Dendritic cell treated with granulocyte-macrophage colony-stimulating factor and Interleukin-4, amounts not matched to agents 40 ng/mL and 50 ng/mL, for 4 days (primary cell): Measurements from ENCODE around the gene CFLAR.
A peak's percentile ranks its signal among the peaks of the same experiment; 100 is the strongest.
"Not testable (repeated sequence)": the region's sequence is repeated elsewhere in the genome, so short reads cannot be mapped to it uniquely, and the experiment has no call there.

Source experiments
- H3K27ac Mint-ChIP-seq: one replicate; pipeline ENCODE4 v1.8.0; 2022; ENCODE audit warnings: mild to moderate bottlenecking, mixed read lengths
- H3K27me3 Mint-ChIP-seq: one replicate; pipeline ENCODE4 v1.8.0; 2022; ENCODE audit warnings: mild to moderate bottlenecking, mixed read lengths
- H3K36me3 Mint-ChIP-seq: one replicate; pipeline ENCODE4 v1.8.0; 2022; ENCODE audit warnings: low read depth, mixed read lengths
- H3K4me1 Mint-ChIP-seq: one replicate; pipeline ENCODE4 v1.8.0; 2022; ENCODE audit warnings: low read depth, mixed read lengths
- H3K4me3 Mint-ChIP-seq: one replicate; pipeline ENCODE4 v1.8.0; 2022; ENCODE audit warnings: mild to moderate bottlenecking, moderate library complexity, mixed read lengths
- H3K9me3 Mint-ChIP-seq: one replicate; pipeline ENCODE4 v1.8.0; 2022; ENCODE audit warnings: mixed read lengths
- intact Hi-C: fragments of 100-400 bp; cut with micrococcal nuclease; formaldehyde crosslinking; loops from one replicate; pipeline ENCODE4 v1.15.0; 2022

Gene CFLAR

DNA sequence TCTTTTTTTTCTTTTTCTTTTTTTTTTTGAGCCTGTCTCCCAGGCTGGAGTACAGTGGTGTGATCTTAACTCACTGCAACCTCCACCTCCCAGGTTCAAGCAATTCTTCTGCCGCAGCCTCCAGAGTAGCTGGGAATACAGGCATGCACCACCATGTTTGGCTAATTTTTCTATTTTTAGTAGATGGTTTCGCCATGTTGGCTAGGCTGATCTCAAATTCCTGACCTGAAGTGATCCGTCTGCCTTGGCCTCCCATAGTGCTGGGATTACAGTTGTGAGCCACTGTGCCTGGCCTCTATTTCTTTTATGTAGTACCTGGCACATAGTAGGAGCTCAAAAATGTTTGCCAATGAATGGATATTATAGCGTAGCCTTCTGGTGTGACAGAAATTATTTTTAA lies 6.8 kb upstream of the CFLAR start:
- Mint-ChIP-seq H3K27me3 (no peaks in the 10 kb centered on the region), H3K9me3 (no peaks in the 10 kb centered on the region), H3K4me1 (peaks cover 13% of the 10 kb centered on the region), H3K27ac (no peak overlapping the region), H3K36me3 (peaks cover 18% of the 10 kb centered on the region), H3K4me3 (no peak overlapping the region)
- intact Hi-C loops, result no loop called here

DNA sequence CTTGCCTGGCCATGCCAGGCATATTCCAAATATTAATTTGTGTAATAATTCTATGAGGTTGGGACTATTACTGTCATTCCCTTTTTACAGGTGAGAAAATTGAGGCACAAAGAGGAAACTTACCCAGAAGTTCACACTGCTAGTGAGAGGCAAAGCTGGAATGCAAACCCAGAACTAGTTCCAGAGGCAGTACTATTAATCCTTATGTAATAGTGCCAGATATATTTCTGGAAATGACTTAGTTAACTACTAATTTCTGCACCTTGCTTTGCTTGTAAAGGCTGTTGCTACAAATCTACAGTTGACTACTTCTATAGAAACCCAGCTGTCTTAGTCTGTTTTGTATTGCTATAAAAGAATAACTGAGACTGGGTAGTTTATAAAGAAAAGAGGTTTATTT lies 5.3 kb upstream of the CFLAR start:
- intact Hi-C loops, result no loop called here
- no peak overlapping the region for H3K27ac Mint-ChIP-seq
- H3K4me3 Mint-ChIP-seq, result no peak overlapping the region
- peaks cover 27% of the 10 kb centered on the region for H3K4me1 Mint-ChIP-seq
- H3K27me3 Mint-ChIP-seq, result no peaks in the 10 kb centered on the region
- H3K9me3 Mint-ChIP-seq, result no peaks in the 10 kb centered on the region
- peaks cover 5% of the 10 kb centered on the region for H3K36me3 Mint-ChIP-seq

DNA sequence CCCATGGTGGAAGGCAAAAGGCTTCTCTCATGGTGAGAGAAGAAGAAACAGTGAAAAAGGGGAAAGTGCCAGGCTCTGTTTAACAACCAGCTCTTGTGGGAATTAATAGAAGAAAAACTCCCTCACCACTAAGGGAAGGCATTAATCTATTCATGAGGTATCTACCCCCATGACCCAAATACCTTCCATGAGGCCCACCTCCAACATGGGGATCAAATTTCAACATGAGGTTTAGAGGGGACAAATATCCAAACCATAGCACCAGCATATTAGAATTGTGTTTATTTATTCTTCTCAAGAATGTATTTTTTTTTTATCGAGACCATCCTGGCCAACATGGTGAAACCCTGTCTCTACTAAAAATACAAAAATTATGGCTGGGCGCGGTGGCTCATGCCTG lies 4.9 kb upstream of the CFLAR start:
- Mint-ChIP-seq H3K4me1 (peaks cover 29% of the 10 kb centered on the region), H3K27me3 (no peaks in the 10 kb centered on the region), H3K36me3 (peaks cover 6% of the 10 kb centered on the region), H3K4me3 (no peak overlapping the region), H3K27ac (no peak overlapping the region), H3K9me3 (no peaks in the 10 kb centered on the region)
- intact Hi-C loops, result no loop called here

DNA sequence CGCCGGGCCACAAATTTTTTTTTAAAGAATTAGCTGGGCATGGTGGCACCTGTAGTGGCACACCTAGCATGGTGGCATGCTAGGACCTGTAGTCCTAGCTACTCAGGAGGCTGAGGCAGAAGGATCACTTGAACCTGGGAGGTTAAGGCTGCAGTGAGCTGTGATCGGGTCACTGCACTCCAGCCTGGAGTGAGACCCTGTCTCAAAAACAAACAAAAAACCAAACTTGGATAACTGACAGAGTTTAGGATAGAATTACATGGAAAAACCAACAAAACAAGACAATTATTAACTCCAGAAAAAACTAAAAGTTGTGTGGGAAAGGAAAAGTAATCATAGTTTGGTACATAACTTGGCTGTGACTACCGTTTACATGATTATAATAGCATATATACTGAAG lies 1.6 kb upstream of the CFLAR start:
- intact Hi-C loops, result no loop called here
- Mint-ChIP-seq H3K4me1 (peaks cover 34% of the 10 kb centered on the region), H3K9me3 (no peaks in the 10 kb centered on the region), H3K36me3 (peaks cover 36% of the 10 kb centered on the region), H3K27ac (peak overlapping the region; percentile 98), H3K27me3 (no peaks in the 10 kb centered on the region), H3K4me3 (peak overlapping the region; percentile 99)

DNA sequence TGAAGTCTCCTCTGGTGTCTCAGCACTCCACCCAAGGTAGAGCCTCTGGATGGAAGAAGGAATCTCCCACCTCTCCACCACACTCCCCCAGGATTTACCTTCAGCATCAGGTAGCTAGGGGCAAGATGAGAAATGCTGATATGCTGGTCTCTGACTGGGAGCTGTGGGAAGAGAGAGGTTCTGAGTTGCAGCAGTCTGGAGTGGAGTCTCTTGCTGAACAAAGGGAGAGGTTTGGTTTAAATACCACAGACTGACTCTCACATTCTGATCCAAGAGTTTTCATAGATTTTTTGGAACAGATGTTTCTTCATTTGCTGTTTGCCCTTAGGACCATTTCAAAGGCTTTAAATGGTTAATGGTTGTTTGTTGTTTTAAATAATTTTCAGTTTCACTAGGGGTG lies 1.1 kb upstream of the CFLAR start:
- no peaks in the 10 kb centered on the region for H3K9me3 Mint-ChIP-seq
- peak overlapping the region; percentile 98 for H3K27ac Mint-ChIP-seq
- H3K4me3 Mint-ChIP-seq, result peak overlapping the region; percentile 99
- H3K36me3 Mint-ChIP-seq, result peaks cover 41% of the 10 kb centered on the region
- peaks cover 34% of the 10 kb centered on the region for H3K4me1 Mint-ChIP-seq
- intact Hi-C loops, result loop anchor here (5.0 kb wide), 2 partner anchors 43 to 62 kb away; partner anchors contain the start of genes HYCC2 and NDUFB3
- H3K27me3 Mint-ChIP-seq, result no peaks in the 10 kb centered on the region

DNA sequence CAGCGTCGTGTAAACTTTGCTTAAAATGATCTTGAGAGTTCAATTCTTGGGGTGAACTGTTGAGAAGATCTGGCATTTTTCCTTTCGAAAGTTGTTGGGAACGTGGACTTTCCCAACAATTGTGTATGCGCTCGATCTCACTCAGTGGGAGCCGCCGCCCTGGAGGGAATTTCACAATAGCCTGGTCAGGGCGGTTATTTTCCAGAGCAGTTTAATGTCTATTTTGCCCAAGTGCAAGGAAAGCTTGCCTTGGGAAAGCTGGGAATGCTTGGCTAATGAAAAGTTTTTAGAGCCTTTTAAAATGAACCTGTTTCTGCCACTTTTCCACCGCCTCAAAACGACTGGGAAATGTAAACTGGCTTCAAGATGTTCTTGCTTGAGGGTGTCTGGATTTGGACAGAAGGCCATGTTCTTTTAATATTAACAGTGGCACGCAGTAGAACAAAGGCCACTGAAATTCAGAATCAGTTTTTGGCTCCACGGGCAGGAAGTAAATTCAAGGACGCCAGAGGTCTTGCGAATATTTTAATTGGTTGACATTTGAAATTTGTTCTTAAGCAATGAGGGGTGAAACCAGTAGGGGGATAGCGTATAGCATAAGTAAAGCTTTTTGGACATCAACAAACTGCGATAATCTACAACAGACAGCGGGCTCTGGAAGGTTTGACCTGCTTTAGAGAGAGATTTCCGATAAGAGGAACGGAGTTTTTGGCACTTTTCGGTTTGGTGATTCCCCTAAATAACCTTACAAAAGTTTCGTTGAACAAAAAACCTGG lies 1.2 kb downstream of the CFLAR start:
- peak overlapping the region; percentile 99 for H3K4me3 Mint-ChIP-seq
- intact Hi-C loops, result loop anchor here (1.0 to 5.0 kb wide), 4 partner anchors 14 to 60 kb away; partner anchors contain the start of genes HYCC2 and NDUFB3
- H3K27ac Mint-ChIP-seq, result peak overlapping the region; percentile 98
- H3K9me3 Mint-ChIP-seq, result no peaks in the 10 kb centered on the region
- no peaks in the 10 kb centered on the region for H3K27me3 Mint-ChIP-seq
- H3K4me1 Mint-ChIP-seq, result peaks cover 39% of the 10 kb centered on the region
- peaks cover 55% of the 10 kb centered on the region for H3K36me3 Mint-ChIP-seq

DNA sequence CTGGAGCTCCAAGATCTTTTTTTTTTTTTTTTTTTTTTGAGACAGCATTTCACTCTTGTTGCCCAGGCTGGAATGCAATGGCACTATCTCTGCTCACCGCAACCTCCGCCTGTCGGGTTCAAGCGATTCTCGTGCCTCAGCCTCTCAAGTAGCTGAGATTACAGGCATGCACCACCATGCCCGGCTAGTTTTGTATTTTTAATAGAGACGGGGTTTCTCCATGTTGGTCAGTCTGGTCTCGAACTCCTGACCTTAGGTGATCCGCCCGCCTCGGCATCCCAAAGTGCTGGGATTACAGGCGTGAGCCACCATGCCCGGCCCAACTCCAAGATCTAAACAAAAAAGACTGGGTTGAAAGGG lies 1.8 kb downstream of the CFLAR start:
- peak overlapping the region; percentile 98 for H3K27ac Mint-ChIP-seq
- H3K27me3 Mint-ChIP-seq, H3K9me3 Mint-ChIP-seq: not testable (repeated sequence)
- peak overlapping the region; percentile 99 for H3K4me3 Mint-ChIP-seq
- intact Hi-C loops, result loop anchor here (1.0 to 5.0 kb wide), 4 partner anchors 13 to 60 kb away; partner anchors contain the start of genes HYCC2 and NDUFB3
- H3K36me3 Mint-ChIP-seq, result peaks cover 61% of the 10 kb centered on the region
- peaks cover 44% of the 10 kb centered on the region for H3K4me1 Mint-ChIP-seq

DNA sequence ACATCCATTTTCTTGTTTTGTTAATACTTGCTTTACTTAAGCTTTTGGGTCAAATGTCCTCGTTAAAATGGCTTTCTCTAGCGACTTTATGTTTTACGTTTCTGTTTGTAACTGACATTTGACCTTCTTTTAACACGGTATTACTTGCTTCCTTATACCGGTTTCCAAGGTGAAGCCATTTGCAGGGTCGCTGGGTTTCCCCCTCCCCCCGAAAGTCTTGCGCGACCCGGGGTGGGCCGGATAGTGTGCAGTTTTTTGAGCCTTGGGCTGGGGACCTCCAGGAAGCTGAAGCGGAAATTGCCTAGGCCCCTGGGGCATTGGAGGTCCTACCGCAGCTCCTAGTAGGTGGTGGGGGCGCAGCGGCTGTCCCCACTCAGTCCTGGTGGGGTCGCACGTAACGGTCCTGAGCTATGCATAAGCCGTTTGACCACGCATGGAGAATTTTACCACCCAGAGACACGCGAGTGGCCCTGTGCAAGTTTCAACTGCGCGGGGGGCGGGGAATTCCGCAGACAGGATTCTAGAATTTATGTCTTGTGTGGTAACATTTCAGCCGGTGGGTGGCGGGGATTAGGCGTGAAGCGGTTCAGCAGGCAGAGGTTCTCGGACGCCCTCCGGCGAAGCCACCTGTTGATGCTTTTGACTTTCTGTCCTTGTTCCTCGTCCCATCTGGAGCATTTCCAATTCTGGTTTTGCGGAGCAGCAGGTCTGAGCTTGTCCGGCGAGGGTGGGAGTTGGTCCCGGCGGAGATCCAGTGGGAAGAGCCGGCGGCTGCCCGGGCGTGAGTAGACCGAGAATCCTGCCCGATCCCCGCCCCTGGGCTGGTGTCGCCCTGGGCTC lies 2.4 kb downstream of the CFLAR start:
- H3K27ac Mint-ChIP-seq, result peak overlapping the region; percentile 98
- peaks cover 43% of the 10 kb centered on the region for H3K4me1 Mint-ChIP-seq
- intact Hi-C loops, result loop anchor here (5.0 kb wide), 2 partner anchors 46 to 59 kb away; partner anchors contain the start of genes HYCC2 and NDUFB3
- H3K4me3 Mint-ChIP-seq, result peak overlapping the region; percentile 99
- no peaks in the 10 kb centered on the region for H3K27me3 Mint-ChIP-seq
- H3K9me3 Mint-ChIP-seq, result no peaks in the 10 kb centered on the region
- peaks cover 67% of the 10 kb centered on the region for H3K36me3 Mint-ChIP-seq

DNA sequence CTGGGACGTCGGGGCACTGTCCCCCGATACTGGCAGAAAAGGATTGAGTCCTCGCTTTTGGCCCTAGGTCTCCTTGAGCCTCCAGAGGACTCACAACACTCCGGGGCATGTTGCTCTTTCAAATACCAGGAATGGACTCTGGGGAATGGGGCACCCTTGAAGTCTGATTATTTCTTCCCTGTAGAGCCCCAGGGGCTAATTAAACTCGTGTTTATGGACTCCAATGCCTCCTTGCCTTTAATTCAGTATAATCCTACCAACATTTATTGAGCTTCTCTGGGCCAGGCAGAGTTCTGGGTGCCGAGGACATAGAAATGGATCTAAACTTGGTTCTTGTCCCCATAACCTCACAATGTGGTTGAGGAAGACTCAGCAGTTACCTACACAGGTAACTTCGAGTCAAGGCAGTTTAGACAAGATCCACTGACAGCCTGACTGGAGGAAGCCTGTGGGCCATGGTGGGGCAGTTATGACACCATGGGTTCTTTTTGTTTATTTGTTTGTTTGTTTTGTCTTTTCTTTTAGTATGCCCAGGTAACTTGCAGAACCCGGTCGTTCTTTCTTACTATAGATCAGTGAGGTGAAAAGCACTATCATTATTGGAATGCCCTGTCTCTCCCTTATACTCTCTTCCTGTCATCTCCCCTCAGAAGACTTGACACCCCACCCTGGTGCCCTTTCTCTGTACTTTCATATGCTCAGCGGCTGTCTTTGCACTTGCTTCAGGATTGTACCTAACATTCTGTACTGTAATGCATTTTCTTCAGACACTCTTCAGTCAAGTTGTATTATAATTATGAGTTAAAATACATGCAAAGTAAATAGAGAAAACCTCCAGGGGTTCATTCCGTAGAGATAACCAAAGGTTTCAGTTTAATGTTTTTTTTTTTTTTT lies 3.2 kb downstream of the CFLAR start:
- H3K36me3 Mint-ChIP-seq, result peaks cover 76% of the 10 kb centered on the region
- peaks cover 45% of the 10 kb centered on the region for H3K4me1 Mint-ChIP-seq
- intact Hi-C loops, result loop anchor here (5.0 kb wide), 2 partner anchors 47 to 58 kb away; partner anchors contain the start of genes HYCC2 and NDUFB3
- H3K27me3 Mint-ChIP-seq, result no peaks in the 10 kb centered on the region
- H3K4me3 Mint-ChIP-seq, result peak overlapping the region; percentile 99
- H3K27ac Mint-ChIP-seq, result peak overlapping the region; percentile 98
- no peaks in the 10 kb centered on the region for H3K9me3 Mint-ChIP-seq

DNA sequence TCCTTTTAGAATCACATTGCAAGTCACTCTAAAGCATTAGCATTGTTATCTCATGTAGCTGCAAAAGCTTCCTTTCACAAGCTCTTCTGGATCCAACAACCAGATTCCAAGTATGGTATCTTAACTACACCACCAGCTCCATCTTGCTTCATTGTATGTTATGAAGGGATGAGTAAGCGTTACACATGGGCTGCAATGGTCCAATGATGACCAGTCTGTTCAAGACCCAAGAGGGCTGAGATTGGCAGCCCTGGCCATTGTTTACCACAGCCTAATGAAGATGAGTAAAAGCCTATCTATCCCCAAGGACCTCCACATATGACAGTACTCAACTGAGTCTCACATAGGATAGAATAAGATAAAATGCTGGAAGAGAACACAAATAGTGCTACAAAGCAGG lies 6.3 kb downstream of the CFLAR start:
- Mint-ChIP-seq H3K4me1 (peaks cover 54% of the 10 kb centered on the region), H3K27me3 (no peaks in the 10 kb centered on the region), H3K36me3 (peaks cover 71% of the 10 kb centered on the region), H3K4me3 (peak overlapping the region; percentile 60), H3K27ac (peak overlapping the region; percentile 7), H3K9me3 (no peaks in the 10 kb centered on the region)
- intact Hi-C loops, result no loop called here

DNA sequence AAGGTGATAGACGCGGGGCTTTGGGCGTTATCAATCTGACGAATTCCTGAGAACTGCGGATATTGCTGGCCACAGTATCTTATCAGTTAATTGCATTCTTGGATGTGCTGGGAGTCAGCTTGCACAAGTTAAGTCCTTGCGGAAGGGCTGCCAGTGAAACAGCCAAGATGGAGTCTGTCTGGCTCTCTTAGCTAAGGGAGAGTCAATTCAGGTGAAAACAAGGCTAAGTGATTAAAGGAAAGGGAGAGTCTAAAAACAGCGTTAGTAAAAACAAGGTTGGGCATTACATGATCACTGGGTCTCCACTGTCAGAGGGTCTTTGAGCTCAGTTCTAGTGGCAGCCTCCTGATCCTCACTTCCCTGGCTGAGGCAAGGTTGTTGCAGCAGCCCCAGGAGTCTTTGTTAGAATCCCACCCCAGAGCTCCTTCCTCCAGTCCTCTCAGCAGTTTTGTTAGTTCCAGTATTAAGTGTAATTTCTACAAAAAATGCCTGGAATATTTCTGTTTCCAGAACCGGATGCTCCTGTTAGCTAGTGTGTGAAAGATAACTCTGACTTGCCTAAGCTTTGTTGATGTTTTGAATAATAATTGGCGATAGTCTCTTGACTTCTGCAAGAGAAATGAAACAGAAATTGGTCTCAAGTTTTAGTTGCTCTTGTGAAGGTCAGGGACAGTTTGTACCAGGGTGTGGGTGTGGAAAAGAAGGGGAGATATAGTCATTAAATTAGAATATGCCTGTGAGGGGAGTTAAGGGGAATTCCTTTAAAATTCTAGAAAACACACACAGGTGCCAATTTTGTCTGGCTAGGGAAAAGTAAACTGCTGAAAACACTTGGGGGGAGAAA lies 10.6 kb downstream of the CFLAR start:
- peaks cover 81% of the 10 kb centered on the region for H3K4me1 Mint-ChIP-seq
- no peaks in the 10 kb centered on the region for H3K27me3 Mint-ChIP-seq
- H3K36me3 Mint-ChIP-seq, result peaks cover 57% of the 10 kb centered on the region
- H3K27ac Mint-ChIP-seq, result peak overlapping the region; percentile 80
- H3K4me3 Mint-ChIP-seq, result peak overlapping the region; percentile 64
- intact Hi-C loops, result no loop called here
- H3K9me3 Mint-ChIP-seq, result no peaks in the 10 kb centered on the region

DNA sequence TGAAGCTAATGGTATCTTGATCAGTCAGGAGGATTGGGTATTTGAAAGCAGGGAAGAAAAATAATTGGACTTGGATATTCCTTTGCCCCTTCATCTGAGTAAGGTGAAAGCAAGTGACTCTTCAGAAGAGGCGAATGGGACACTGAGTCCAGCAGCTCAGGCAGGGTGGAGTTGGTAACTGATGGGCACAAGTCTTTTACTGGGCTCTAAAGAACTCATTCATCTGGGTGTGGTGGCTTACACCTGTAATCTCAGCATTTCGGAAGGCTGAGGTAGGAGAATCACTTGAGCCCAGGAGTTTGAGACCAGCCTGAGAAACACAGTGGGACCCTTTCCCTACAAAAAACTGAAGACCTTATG lies 11.2 kb downstream of the CFLAR start:
- intact Hi-C loops, result no loop called here
- H3K27ac Mint-ChIP-seq, result peak overlapping the region; percentile 80
- no peaks in the 10 kb centered on the region for H3K9me3 Mint-ChIP-seq
- H3K27me3 Mint-ChIP-seq, result no peaks in the 10 kb centered on the region
- H3K4me3 Mint-ChIP-seq, result peak overlapping the region; percentile 64
- peaks cover 59% of the 10 kb centered on the region for H3K36me3 Mint-ChIP-seq
- peaks cover 80% of the 10 kb centered on the region for H3K4me1 Mint-ChIP-seq

DNA sequence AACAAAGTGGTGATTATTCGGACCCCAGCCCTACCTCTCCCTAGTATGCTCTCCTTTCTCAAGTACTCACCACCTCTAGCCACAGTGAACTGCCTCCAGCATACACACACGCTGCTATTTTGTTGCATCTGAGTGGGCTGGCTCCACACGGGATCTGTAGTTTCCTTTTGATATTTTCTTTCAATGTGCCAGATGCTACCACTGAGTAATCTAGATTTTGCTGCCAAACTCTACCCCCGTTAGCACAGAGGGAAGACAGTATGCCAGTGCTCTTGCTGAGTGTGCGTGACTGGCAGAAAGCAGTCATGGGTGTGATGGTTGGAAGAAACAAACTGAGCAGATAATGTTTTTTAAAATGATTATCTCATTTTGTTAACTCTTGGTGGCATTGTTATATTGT lies 11.6 kb downstream of the CFLAR start:
- peaks cover 78% of the 10 kb centered on the region for H3K4me1 Mint-ChIP-seq
- intact Hi-C loops, result no loop called here
- H3K4me3 Mint-ChIP-seq, result peak overlapping the region; percentile 64
- no peaks in the 10 kb centered on the region for H3K27me3 Mint-ChIP-seq
- peak overlapping the region; percentile 80 for H3K27ac Mint-ChIP-seq
- H3K9me3 Mint-ChIP-seq, result no peaks in the 10 kb centered on the region
- peaks cover 59% of the 10 kb centered on the region for H3K36me3 Mint-ChIP-seq
